ENCODE data around the gene ARID3B.

DNA sequence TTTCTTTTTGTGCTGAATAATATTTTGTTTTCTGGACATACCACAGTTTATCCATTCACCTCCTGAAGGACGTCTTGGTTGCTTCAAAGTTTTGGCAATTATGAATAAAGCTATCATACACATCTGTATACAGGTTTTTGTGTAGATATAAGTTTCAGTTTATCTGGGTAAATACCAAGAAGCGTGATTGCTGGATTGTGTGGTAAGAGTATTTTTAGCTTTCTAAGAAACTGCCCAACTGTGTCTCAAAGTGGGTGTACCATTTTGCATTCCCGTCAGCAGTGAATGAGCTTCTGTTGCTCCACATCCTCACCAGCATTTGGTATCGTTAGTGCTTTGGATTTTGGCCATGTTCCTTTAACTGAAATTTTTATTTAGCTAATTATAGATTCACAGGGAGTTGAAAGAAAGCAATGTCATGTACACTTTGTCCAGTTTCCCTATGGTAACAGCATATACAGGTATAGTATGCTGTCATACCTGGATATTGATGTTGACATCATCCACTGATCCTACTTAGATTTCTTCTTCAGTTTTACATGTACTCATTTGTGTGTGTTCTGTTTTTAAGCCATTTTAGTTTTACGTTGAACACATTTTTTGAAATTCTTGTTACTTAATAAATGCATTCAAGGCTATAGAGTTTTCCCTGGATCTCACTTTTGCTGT is 11.9 kb downstream of the ARID3B start:
- TF ChIP-seq, protein P1, sequence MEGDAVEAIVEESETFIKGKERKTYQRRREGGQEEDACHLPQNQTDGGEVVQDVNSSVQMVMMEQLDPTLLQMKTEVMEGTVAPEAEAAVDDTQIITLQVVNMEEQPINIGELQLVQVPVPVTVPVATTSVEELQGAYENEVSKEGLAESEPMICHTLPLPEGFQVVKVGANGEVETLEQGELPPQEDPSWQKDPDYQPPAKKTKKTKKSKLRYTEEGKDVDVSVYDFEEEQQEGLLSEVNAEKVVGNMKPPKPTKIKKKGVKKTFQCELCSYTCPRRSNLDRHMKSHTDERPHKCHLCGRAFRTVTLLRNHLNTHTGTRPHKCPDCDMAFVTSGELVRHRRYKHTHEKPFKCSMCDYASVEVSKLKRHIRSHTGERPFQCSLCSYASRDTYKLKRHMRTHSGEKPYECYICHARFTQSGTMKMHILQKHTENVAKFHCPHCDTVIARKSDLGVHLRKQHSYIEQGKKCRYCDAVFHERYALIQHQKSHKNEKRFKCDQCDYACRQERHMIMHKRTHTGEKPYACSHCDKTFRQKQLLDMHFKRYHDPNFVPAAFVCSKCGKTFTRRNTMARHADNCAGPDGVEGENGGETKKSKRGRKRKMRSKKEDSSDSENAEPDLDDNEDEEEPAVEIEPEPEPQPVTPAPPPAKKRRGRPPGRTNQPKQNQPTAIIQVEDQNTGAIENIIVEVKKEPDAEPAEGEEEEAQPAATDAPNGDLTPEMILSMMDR (CRISPR knock-in tag; IDR thresholded peaks at IDR 0.05): no peak
- TF ChIP-seq POLR2AphosphoS5 (IDR thresholded peaks at IDR 0.05; ENCODE audit: low read depth, low read length): no peak
- TF ChIP-seq, protein P2, sequence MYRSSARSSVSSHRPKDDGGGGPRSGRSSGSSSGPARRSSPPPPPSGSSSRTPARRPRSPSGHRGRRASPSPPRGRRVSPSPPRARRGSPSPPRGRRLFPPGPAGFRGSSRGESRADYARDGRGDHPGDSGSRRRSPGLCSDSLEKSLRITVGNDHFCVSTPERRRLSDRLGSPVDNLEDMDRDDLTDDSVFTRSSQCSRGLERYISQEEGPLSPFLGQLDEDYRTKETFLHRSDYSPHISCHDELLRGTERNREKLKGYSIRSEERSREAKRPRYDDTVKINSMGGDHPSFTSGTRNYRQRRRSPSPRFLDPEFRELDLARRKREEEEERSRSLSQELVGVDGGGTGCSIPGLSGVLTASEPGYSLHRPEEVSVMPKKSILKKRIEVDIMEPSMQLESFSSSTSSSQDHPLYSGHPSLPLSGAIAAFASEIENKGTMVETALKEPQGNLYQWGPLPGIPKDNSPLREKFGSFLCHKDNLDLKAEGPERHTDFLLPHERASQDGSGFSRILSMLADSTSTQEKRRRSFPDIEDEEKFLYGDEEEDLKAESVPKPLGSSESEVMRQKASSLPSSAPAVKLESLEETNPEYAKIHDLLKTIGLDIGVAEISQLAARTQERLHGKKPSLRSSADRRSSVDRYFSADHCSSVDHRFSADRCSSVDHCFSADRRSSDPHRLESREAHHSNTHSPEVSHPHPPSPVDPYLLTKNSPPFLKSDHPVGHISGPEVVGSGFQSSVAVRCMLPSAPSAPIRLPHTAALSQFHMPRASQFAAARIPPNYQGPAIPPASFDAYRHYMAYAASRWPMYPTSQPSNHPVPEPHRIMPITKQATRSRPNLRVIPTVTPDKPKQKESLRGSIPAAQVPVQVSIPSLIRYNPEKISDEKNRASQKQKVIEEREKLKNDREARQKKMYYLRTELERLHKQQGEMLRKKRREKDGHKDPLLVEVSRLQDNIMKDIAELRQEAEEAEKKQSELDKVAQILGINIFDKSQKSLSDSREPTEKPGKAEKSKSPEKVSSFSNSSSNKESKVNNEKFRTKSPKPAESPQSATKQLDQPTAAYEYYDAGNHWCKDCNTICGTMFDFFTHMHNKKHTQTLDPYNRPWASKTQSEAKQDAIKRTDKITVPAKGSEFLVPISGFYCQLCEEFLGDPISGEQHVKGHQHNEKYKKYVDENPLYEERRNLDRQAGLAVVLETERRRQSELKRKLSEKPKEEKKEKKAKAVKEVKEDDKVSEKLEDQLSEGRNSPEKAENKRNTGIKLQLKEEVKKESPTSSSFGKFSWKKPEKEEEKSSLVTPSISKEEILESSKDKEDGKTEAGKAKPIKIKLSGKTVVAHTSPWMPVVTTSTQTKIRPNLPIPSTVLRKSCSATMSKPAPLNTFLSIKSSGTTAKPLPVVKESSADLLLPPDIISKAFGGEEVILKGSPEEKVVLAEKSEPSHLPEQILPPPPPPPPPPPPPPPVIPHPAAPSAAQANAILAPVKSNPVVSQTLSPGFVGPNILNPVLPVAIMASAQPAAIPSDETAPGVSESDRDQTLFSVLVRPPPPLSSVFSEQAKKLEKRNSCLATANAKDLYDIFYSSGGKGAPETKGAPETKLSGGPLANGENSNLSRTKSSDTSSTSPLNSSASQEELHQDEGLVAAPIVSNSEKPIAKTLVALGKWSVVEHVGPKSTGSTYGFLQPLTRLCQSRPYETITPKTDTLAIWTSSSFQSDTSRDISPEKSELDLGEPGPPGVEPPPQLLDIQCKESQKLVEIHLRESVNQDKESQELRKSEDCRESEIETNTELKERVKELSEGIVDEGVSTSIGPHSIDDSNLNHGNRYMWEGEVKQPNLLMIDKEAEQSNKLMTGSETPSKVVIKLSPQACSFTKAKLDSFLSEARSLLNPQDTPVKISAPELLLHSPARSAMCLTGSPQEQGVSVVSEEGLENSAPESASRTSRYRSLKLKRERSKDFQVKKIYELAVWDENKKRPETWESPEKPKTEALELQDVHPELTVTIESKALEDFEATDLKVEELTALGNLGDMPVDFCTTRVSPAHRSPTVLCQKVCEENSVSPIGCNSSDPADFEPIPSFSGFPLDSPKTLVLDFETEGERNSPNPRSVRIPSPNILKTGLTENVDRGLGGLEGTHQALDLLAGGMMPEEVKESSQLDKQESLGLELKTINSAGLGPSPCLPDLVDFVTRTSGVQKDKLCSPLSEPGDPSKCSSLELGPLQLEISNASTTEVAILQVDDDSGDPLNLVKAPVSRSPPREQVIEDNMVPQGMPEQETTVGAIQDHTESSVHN (CRISPR knock-in tag; IDR thresholded peaks at IDR 0.05): no peak
- TF ChIP-seq SP4 (CRISPR knock-in tag; IDR thresholded peaks at IDR 0.05): no peak
- TF ChIP-seq ZNF652 (CRISPR knock-in tag; IDR thresholded peaks at IDR 0.05; ENCODE audit: borderline replicate concordance, low read depth): no peak
- TF ChIP-seq POLR2AphosphoS2 (IDR thresholded peaks at IDR 0.05; ENCODE audit: low read depth, low read length): no peak
- no peak for TF ChIP-seq ZNF878 (CRISPR knock-in tag; IDR thresholded peaks at IDR 0.05)
- TF ChIP-seq, protein P3, sequence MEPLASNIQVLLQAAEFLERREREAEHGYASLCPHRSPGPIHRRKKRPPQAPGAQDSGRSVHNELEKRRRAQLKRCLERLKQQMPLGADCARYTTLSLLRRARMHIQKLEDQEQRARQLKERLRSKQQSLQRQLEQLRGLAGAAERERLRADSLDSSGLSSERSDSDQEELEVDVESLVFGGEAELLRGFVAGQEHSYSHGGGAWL (CRISPR knock-in tag; IDR thresholded peaks at IDR 0.05): no peak
- no peak for TF ChIP-seq ESRRA (CRISPR knock-in tag; IDR thresholded peaks at IDR 0.05; ENCODE audit: low read depth)

Measured in HepG2 (cell line).